Erythroblast (primary cell): ENCODE measurements around the gene RNF17.

ENCODE experiments used
- GATA1 ChIP-seq: IDR thresholded peaks from 2 replicates; pipeline ENCODE4 v1.6.1; 2011; ENCODE audit warnings: low read depth, mild to moderate bottlenecking, control low read depth, low read length, moderate library complexity
- POLR2A ChIP-seq: IDR thresholded peaks from 2 replicates; pipeline ENCODE4 v1.6.1; 2011; ENCODE audit warnings: mild to moderate bottlenecking, low read length

DNA sequence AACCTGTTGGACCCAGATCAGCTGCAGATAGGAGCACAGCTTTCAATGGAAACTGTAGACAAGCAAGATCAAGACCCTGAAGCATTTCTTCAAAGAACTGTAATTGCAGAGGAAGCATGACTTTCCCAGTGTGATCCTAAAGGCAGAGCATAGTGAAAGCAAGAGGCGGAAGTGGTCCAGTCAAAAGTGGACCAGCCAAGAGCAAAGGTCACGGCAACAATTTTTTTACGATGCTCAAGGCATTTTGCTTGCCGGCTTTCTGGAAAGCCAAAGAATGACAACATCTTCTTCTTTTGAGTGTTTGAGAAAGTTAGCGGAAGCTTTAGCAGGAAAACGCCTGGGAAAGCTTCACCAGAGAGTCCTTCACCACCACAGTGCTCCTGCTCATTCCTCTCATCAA, 111.6 kb downstream of the RNF17 start:
- no peak for TF ChIP-seq POLR2A
- TF ChIP-seq GATA1, result no peak
